Tongue (tissue), 2 donors: Measurements from ENCODE around the gene MROH9. TPM values are rescaled to one million over a fixed set of nuclear protein-coding genes. Genes with fewer than 3 reads are reported as not detected.
"Not testable (repeated sequence)": the region's sequence is repeated elsewhere in the genome, so short reads cannot be mapped to it uniquely, and the experiment has no call there.

ENCODE experiments used
- DNase-seq: peaks from one replicate; pipeline ENCODE4 v3.0.0-alpha.2; 2015
- total RNA-seq: library from RNA; depleted of rRNA; stranded (reverse); fragments of >200 nt; gene quantifications from one replicate; pipeline ENCODE4 v1.2.3, GENCODE V29; 2014

The MROH9 gene
- not detected for total RNA-seq

GRCh38 chr1:170935231-170935630 is at the start of gene MROH9:
Gene MROH9 (plus strand): TSS chr1:170935534. CDS start chr1:170945557, 10,023 bp downstream.
- DNase-seq, result no peak

GRCh38 chr1:170885551-170885950 is 49.8 kb upstream of the MROH9 start:
- no peak for DNase-seq

GRCh38 chr1:170886460-170886859 is 48.9 kb upstream of the MROH9 start:
- no peak for DNase-seq

GRCh38 chr1:170887726-170888125 is 47.6 kb upstream of the MROH9 start:
- DNase-seq, result no peak

- no peak for DNase-seq
Observed at GRCh38 chr1:170891872-170892271, 43.5 kb upstream of the MROH9 start.

GRCh38 chr1:170893655-170894297 is 41.6 kb upstream of the MROH9 start:
- DNase-seq, result peak; percentile 44

- no peak for DNase-seq
Observed at GRCh38 chr1:170903961-170904360, 31.4 kb upstream of the MROH9 start.

GRCh38 chr1:170908942-170909341 is 26.4 kb upstream of the MROH9 start:
- DNase-seq, result no peak

GRCh38 chr1:170910273-170910672 is 25.1 kb upstream of the MROH9 start:
- DNase-seq, result no peak

GRCh38 chr1:170917373-170917772 is 18.0 kb upstream of the MROH9 start:
- DNase-seq, result no peak

GRCh38 chr1:170924656-170925055 is 10.7 kb upstream of the MROH9 start:
- not testable (repeated sequence) for DNase-seq

- DNase-seq, result peak; percentile 28
Observed at GRCh38 chr1:170927955-170928840, 7.1 kb upstream of the MROH9 start.

- no peak for DNase-seq
Observed at GRCh38 chr1:170929412-170929834, 5.9 kb upstream of the MROH9 start.

GRCh38 chr1:170929835-170930554 is 5.3 kb upstream of the MROH9 start:
- peak; percentile 79 for DNase-seq

- DNase-seq, result no peak
Observed at GRCh38 chr1:170931650-170932049, 3.7 kb upstream of the MROH9 start.

GRCh38 chr1:170932236-170932635 is 3.1 kb upstream of the MROH9 start:
- DNase-seq, result no peak

- DNase-seq, result no peak
Observed at GRCh38 chr1:170938281-170938680, 2.9 kb downstream of the MROH9 start.

- DNase-seq, result no peak
Observed at GRCh38 chr1:170939476-170939875, 4.1 kb downstream of the MROH9 start.

- not testable (repeated sequence) for DNase-seq
Observed at GRCh38 chr1:170951744-170952143, 16.4 kb downstream of the MROH9 start.

- no peak for DNase-seq
Observed at GRCh38 chr1:170959385-170959784, 24.1 kb downstream of the MROH9 start.

- DNase-seq, result no peak
Observed at GRCh38 chr1:170964506-170964905, 29.2 kb downstream of the MROH9 start.

- peak; percentile 71 for DNase-seq
Observed at GRCh38 chr1:170967042-170967910, 31.9 kb downstream of the MROH9 start.
